NT2/D1 (cell line): ENCODE data around the gene P2RY14.
"Not testable (repeated sequence)": the region's sequence is repeated elsewhere in the genome, so short reads cannot be mapped to it uniquely, and the experiment has no call there.

Experiments used
- DNase-seq: peaks from one replicate; pipeline ENCODE4 v3.0.0-alpha.2; 2011; ENCODE audit warnings: low read depth, low spot score
- H3K27me3 ChIP-seq: 2 replicates; pipeline ENCODE4 v1.6.0; 2011; ENCODE audit warnings: mild to moderate bottlenecking; ENCODE audit not compliant: insufficient read length, insufficient read depth
- H3K36me3 ChIP-seq: 2 replicates; pipeline ENCODE4 v1.6.1; 2011; ENCODE audit warnings: mild to moderate bottlenecking, low read length, mixed read lengths; ENCODE audit not compliant: insufficient read depth, insufficient read length
- H3K4me1 ChIP-seq: 2 replicates; pipeline ENCODE4 v1.5.1; 2011; ENCODE audit not compliant: insufficient read depth, insufficient read length
- H3K4me3 ChIP-seq: 2 replicates; pipeline ENCODE4 v1.5.1; 2011; ENCODE audit warnings: low read depth; ENCODE audit not compliant: insufficient read length
- H3K9ac ChIP-seq: 2 replicates; pipeline ENCODE4 v1.6.0; 2011; ENCODE audit warnings: low read depth; ENCODE audit not compliant: insufficient read length
- H3K9me3 ChIP-seq: 2 replicates; pipeline ENCODE4 v1.5.1; 2011; ENCODE audit warnings: mild to moderate bottlenecking, low read length; ENCODE audit not compliant: insufficient read depth
- SUZ12 ChIP-seq: IDR thresholded peaks from 2 replicates; pipeline ENCODE4 v1.6.1; 2011; ENCODE audit not compliant: insufficient read length, insufficient read depth; ENCODE audit errors: extremely low read depth
- YY1 ChIP-seq: IDR thresholded peaks from 2 replicates; pipeline ENCODE4 v1.6.1; 2011; ENCODE audit not compliant: insufficient read length, insufficient read depth
- ZNF274 ChIP-seq: IDR thresholded peaks from 2 replicates; pipeline ENCODE4 v1.6.1; 2011; ENCODE audit warnings: mild to moderate bottlenecking, low read depth, low read length

P2RY14 gene

DNA sequence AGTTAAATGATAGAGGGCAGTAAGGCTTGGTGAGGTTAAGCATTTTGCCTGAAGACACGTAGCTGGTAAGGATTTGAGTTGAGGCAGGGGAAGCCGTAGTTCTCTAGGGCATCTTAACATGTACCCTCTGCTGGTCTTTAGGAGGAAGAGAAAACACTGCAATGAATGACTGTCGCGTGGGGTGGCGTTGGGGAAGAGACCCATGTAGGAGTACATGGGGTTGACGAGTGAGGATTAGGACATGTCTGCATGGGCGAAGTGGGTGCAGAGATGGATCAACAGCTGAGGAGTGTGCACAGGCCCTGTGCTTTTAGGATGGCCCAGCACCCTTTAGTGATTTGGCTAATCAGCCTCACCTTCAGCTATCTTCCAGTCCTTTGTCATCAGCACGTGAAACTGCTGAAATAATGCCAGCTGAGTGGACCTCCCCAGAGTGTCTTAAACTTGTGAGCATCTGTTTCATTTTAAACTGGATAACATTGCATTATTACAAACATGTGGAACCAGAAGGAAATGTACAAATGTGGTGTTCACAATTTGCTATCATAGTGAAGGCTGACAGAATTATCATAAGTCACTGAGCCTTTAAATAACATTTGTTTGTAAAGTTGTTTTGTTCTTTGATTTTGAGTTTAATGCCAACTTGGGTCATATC, 15.3 kb downstream of the P2RY14 start:
- Histone ChIP-seq H3K36me3 (no peaks in the 10 kb centered on the region), H3K9me3 (no peaks in the 10 kb centered on the region), H3K4me1 (no peaks in the 10 kb centered on the region), H3K27me3 (no peaks in the 10 kb centered on the region), H3K4me3 (no peak overlapping the region), H3K9ac (no peak overlapping the region)
- TF ChIP-seq SUZ12 (no peak), YY1 (no peak), ZNF274 (no peak)
- no peak for DNase-seq

DNA sequence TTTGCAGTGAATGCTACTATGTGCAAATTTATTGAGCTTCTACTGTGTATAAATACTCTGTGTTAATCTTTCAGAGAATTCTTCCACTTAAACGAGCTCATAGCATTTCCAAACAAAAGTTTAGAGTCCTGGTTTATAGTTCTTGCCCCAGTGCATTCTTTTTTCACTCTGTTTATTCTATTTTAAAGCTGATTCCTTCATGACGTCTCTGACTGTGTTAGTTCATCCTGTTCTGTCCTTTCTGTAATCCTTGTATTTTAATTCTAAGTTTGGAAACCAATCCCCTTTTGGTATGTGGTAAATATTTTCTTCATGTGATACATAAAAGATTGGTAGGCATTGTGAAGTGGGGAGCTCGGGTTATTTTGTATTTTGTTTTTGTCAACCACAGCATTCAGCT, 18.7 kb downstream of the P2RY14 start:
- no peak for TF ChIP-seq SUZ12
- TF ChIP-seq YY1, result no peak
- no peak for TF ChIP-seq ZNF274
- Histone ChIP-seq H3K9ac (no peak overlapping the region), H3K4me3 (no peak overlapping the region), H3K9me3 (no peaks in the 10 kb centered on the region), H3K27me3 (no peaks in the 10 kb centered on the region), H3K4me1 (no peaks in the 10 kb centered on the region), H3K36me3 (no peaks in the 10 kb centered on the region)
- DNase-seq, result no peak

GRCh38 chr3:151256749-151257148, 21.6 kb downstream of the P2RY14 start:
- DNase-seq, result no peak
- TF ChIP-seq ZNF274, result no peak
- no peak for TF ChIP-seq SUZ12
- TF ChIP-seq YY1, result no peak
- Histone ChIP-seq H3K4me3 (no peak overlapping the region), H3K9ac (no peak overlapping the region), H3K27me3 (no peaks in the 10 kb centered on the region), H3K36me3 (no peaks in the 10 kb centered on the region), H3K4me1 (no peaks in the 10 kb centered on the region), H3K9me3 (no peaks in the 10 kb centered on the region)

GRCh38 chr3:151248772-151249337, 29.5 kb downstream of the P2RY14 start:
- Histone ChIP-seq H3K4me3 (no peak overlapping the region), H3K36me3 (no peaks in the 10 kb centered on the region), H3K27me3 (no peaks in the 10 kb centered on the region), H3K9me3 (no peaks in the 10 kb centered on the region), H3K9ac (no peak overlapping the region), H3K4me1 (no peaks in the 10 kb centered on the region)
- no peak for TF ChIP-seq ZNF274
- no peak for TF ChIP-seq SUZ12
- TF ChIP-seq YY1, result no peak
- no peak for DNase-seq

DNA sequence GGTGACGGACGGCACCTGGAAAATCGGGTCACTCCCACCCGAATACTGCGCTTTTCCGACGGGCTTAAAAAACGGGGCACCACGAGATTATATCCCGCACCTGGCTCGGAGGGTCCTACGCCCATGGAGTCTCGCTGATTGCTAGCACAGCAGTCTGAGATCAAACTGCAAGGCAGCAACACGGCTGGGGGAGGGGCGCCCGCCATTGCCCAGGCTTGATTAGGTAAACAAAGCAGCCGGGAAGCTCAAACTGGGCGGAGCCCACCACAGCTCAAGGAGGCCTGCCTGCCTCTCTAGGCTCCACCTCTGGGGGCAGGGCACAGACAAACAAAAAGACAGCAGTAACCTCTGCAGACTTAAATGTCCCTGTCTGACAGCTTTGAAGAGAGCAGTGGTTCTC, 36.3 kb downstream of the P2RY14 start:
- not testable (repeated sequence) for H3K4me1 ChIP-seq, H3K4me3 ChIP-seq, H3K27me3 ChIP-seq, H3K9ac ChIP-seq, H3K36me3 ChIP-seq, DNase-seq
- peaks cover 11% of the 10 kb centered on the region for H3K9me3 ChIP-seq

- H3K4me3 ChIP-seq, result no peak overlapping the region
- no peak for DNase-seq
- TF ChIP-seq YY1 (no peak), SUZ12 (no peak), ZNF274 (no peak)
- no peaks in the 10 kb centered on the region for H3K27me3 ChIP-seq
- H3K9ac ChIP-seq, result no peak overlapping the region
- H3K36me3 ChIP-seq, result no peaks in the 10 kb centered on the region
- H3K4me1 ChIP-seq, result no peaks in the 10 kb centered on the region
- peaks cover 11% of the 10 kb centered on the region for H3K9me3 ChIP-seq
Measured at GRCh38 chr3:151236736-151237135, 41.6 kb downstream of the P2RY14 start.

DNA sequence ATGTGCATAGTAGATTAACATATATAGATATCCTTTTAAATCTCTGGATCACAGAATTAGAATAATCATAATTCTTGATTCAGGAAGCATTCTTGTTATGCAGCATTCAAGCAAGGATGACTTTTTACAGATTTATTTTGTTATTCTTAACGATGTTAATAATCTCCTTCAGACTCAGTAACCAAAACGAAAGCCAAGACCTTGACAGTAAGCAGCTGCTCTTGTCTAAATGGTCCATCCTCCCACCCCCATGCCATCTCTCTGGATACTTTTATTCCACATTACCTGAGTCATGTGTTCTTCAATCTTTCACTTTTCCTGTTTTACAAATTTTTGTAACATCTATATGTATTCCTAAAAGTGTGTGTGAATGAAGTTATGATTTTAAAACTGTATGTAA, 42.0 kb downstream of the P2RY14 start:
- TF ChIP-seq SUZ12 (no peak), YY1 (no peak), ZNF274 (no peak)
- no peak for DNase-seq
- Histone ChIP-seq H3K9me3 (peaks cover 7% of the 10 kb centered on the region), H3K4me1 (no peaks in the 10 kb centered on the region), H3K4me3 (no peak overlapping the region), H3K9ac (no peak overlapping the region), H3K36me3 (no peaks in the 10 kb centered on the region), H3K27me3 (no peaks in the 10 kb centered on the region)
